Endothelial cell of umbilical vein (primary cell): ENCODE results near the gene TMEM63B. TPM values are rescaled to one million over a fixed set of nuclear protein-coding genes. Genes with fewer than 3 reads are reported as not detected.
A peak's percentile ranks its signal among the peaks of the same experiment; 100 is the strongest.

Source experiments
- BruUV-seq: library from RNA; stranded (reverse); fragments of 400-500 nt; replicated peaks from 2 replicates; lab custom pipeline; 2021; lab: Mats Ljungman, UMichigan
- CTCF ChIA-PET: fragments of 300-600, 350-600 bp; sonication (Branson Sonifier 250); formaldehyde crosslinking; loops from one replicate; lab custom pipeline; 2021; ENCODE audit warnings: antibody characterized with exemption, inconsistent platforms; lab: Charles Lee
- POLR2A ChIA-PET: fragments of 300-600, 350-600 bp; sonication (Branson Sonifier 250); formaldehyde crosslinking; loops from one replicate; lab custom pipeline; 2021; ENCODE audit warnings: antibody characterized with exemption, inconsistent platforms; lab: Charles Lee
- DNase-seq: peaks from one replicate; pipeline ENCODE4 v3.0.0-alpha.2; 2011; ENCODE audit warnings: low read depth, low spot score
- FAIRE-seq: peaks from 2 replicates; lab custom pipeline; 2011; peaks lifted over from hg19 to GRCh38; lab: Jason Lieb, UNC
- H2AFZ ChIP-seq: 2 replicates; pipeline ENCODE4 v1.6.0; 2012; ENCODE audit warnings: low read depth, low read length, control low read depth, inconsistent platforms
- H3K27ac ChIP-seq: 2 replicates; pipeline ENCODE4 v1.5.1; 2011; ENCODE audit warnings: low read depth, mild to moderate bottlenecking, control low read depth, low read length, moderate library complexity; ENCODE audit not compliant: insufficient read depth
- H3K27me3 ChIP-seq, 2 experiments: 2 replicates each; pipeline versions ENCODE4 v1.6.0 to v1.6.1; 2011; ENCODE audit warnings: low read length in 2 of 2, mixed read lengths in 1 of 2; ENCODE audit not compliant: control insufficient read depth in 2 of 2, insufficient read depth in 2 of 2
- H3K36me3 ChIP-seq, 2 experiments: 2 replicates in 1 of 2; 3 replicates in 1 of 2; pipeline ENCODE4 v1.5.1; 2011; ENCODE audit warnings: low read length in 2 of 2, mild to moderate bottlenecking in 1 of 2, moderate library complexity in 1 of 2; ENCODE audit not compliant: control insufficient read depth in 2 of 2, insufficient read depth in 2 of 2; ENCODE audit errors: extremely low read depth in 1 of 2
- H3K4me1 ChIP-seq: 3 replicates; pipeline ENCODE4 v1.5.1; 2011; ENCODE audit warnings: mild to moderate bottlenecking, low read length; ENCODE audit not compliant: control insufficient read depth, insufficient read depth; ENCODE audit errors: extremely low read depth
- H3K4me2 ChIP-seq: 2 replicates; pipeline ENCODE4 v1.6.1; 2011; ENCODE audit warnings: low read length, control low read depth, mixed read lengths; ENCODE audit not compliant: insufficient read depth
- H3K4me3 ChIP-seq, 3 experiments: fragments of 200-600 bp in 1 of 3; sonication (generic), shearing (Covaris generic) in 1 of 3; replicated peaks in 1 of 3; 2 replicates each; pipeline ENCODE4 v1.5.1; 2011 to 2016; ENCODE audit warnings: control low read depth in 3 of 3, low read length in 3 of 3, mild to moderate bottlenecking in 2 of 3, inconsistent platforms in 1 of 3, low read depth in 1 of 3, moderate library complexity in 1 of 3; ENCODE audit not compliant: insufficient read depth in 1 of 3
- H3K79me2 ChIP-seq: 2 replicates; pipeline ENCODE4 v1.6.0; 2012; ENCODE audit warnings: low read length, inconsistent platforms; ENCODE audit not compliant: control insufficient read depth, insufficient read depth
- H3K9ac ChIP-seq: replicated peaks from 2 replicates; pipeline ENCODE3; 2011; ENCODE audit warnings: low read length, control low read depth; ENCODE audit not compliant: insufficient read depth; ENCODE audit errors: extremely low read depth
- H3K9me1 ChIP-seq: replicated peaks from 3 replicates; pipeline ENCODE4 v1.6.0; 2011; ENCODE audit warnings: mild to moderate bottlenecking, low read length; ENCODE audit not compliant: control insufficient read depth, insufficient read depth; ENCODE audit errors: extremely low read depth
- H3K9me3 ChIP-seq: replicated peaks from 2 replicates; pipeline ENCODE4 v1.5.1; 2012; ENCODE audit warnings: low read length, inconsistent platforms; ENCODE audit not compliant: control insufficient read depth, insufficient read depth
- H4K20me1 ChIP-seq: replicated peaks from 2 replicates; pipeline ENCODE3; 2011; ENCODE audit warnings: mild to moderate bottlenecking, low read length; ENCODE audit not compliant: control insufficient read depth, insufficient read depth; ENCODE audit errors: extremely low read depth
- CTCF ChIP-seq, 2 donors: IDR thresholded peaks; 1 replicate in 1 of 2; 2 replicates in 1 of 2; pipeline ENCODE4 v1.5.1; 2011; ENCODE audit warnings: low read length in 2 of 2, mild to moderate bottlenecking in 2 of 2, moderate library complexity in 2 of 2, control low read depth in 1 of 2, inconsistent platforms in 1 of 2, low read depth in 1 of 2; ENCODE audit not compliant: insufficient read depth in 1 of 2; ENCODE audit errors: extremely low read depth in 1 of 2
- EZH2 ChIP-seq: IDR thresholded peaks from 2 replicates; pipeline ENCODE4 v1.6.1; 2012; ENCODE audit warnings: borderline replicate concordance, low read depth, mild to moderate bottlenecking, moderate library complexity, low read length, inconsistent platforms; ENCODE audit not compliant: severe bottlenecking
- FOS ChIP-seq: IDR thresholded peaks from 2 replicates; pipeline ENCODE4 v1.6.1; 2011; ENCODE audit warnings: mild to moderate bottlenecking, low read length, moderate library complexity, borderline replicate concordance; ENCODE audit not compliant: insufficient read depth
- GATA2 ChIP-seq: IDR thresholded peaks from 2 replicates; pipeline ENCODE4 v1.7.0; 2011; ENCODE audit warnings: low read depth, mild to moderate bottlenecking, moderate library complexity, mixed read lengths, low read length; ENCODE audit not compliant: insufficient read length, insufficient read depth
- MAX ChIP-seq: IDR thresholded peaks from 2 replicates; pipeline ENCODE4 v1.6.1; 2011; ENCODE audit not compliant: insufficient read depth, insufficient read length
- MYC ChIP-seq: IDR thresholded peaks from one replicate; pipeline ENCODE4 v1.6.1; 2011; ENCODE audit warnings: mild to moderate bottlenecking, low read depth, low read length
- POLR2A ChIP-seq: IDR thresholded peaks from 2 replicates; pipeline ENCODE4 v1.6.1; 2012; ENCODE audit warnings: low read depth, mild to moderate bottlenecking, control low read depth, low read length
- POLR2AphosphoS5 ChIP-seq: IDR thresholded peaks from 2 replicates; pipeline ENCODE4 v1.6.1; 2012; ENCODE audit warnings: low read depth, mild to moderate bottlenecking, control low read depth, low read length, moderate library complexity; ENCODE audit not compliant: insufficient read depth
- dilution Hi-C: fragments of 300-500 bp; cut with MboI; formaldehyde crosslinking; loops from one replicate; pipeline ENCODE4 v1.15.0; 2019; ENCODE audit warnings: low sequenced_read_pairs; ENCODE audit not compliant: extremely low pct_ligation_motif_present
- intact Hi-C: fragments of 100-400 bp; cut with micrococcal nuclease; formaldehyde crosslinking; loops from one replicate; pipeline ENCODE4 v1.10.0; 2022
- polyA plus RNA-seq, 4 experiments: library from polyadenylated mRNA; depleted of rRNA in 3 of 4; stranded (reverse) in 3 of 4; unstranded in 1 of 4; fragments of >200 nt; gene quantifications; 2 replicates each; pipeline versions ENCODE4 v1.2.1 to v1.2.3, GENCODE V29; 2011 to 2012; ENCODE audit warnings: missing spikeins in 1 of 4
- total RNA-seq: library from RNA; stranded (reverse); gene quantifications from 2 replicates; pipeline ENCODE4 v1.2.3, GENCODE V29; 2021

TMEM63B gene
- total and polyA plus RNA-seq, 2 donors (not counting 3 experiments of a cell fraction or from before 2014, with no cell fraction given), result 49.7 to 56.1 TPM

- no peak overlapping the region for H2AFZ ChIP-seq
- dilution Hi-C loops, result no loop called here
- no peaks in the 10 kb centered on the region for H3K9me3 ChIP-seq
- no peak for DNase-seq
- H3K9me1 ChIP-seq, result no peaks in the 10 kb centered on the region
- no TSS peak for BruUV-seq
- peak overlapping the region; percentile 91 for H3K27ac ChIP-seq
- H3K4me1 ChIP-seq, result peaks cover 42% of the 10 kb centered on the region
- ChIA-PET CTCF (interaction anchor here (0.7 to 5.8 kb wide), 7 partner anchors 9 to 82 kb away, joined by 3 to 84 read pairs (median 4); partner anchors contain the start of genes SLC29A1 and SLC35B2), POLR2A (interaction anchor here (0.6 to 1.2 kb wide), 3 partner anchors 68 to 85 kb away, joined by 3 read pairs; partner anchors contain the start of gene HSP90AB1)
- no peaks in the 10 kb centered on the region for H4K20me1 ChIP-seq
- peak overlapping the region; percentile 36 for H3K9ac ChIP-seq
- peak overlapping the region; percentile 47 for H3K4me2 ChIP-seq
- H3K79me2 ChIP-seq, result no peaks in the 10 kb centered on the region
- no peaks in the 10 kb centered on the region for H3K36me3 ChIP-seq
- no peaks in the 10 kb centered on the region for H3K27me3 ChIP-seq
- FAIRE-seq, result no peak
- TF ChIP-seq MAX (no peak), GATA2 (no peak), FOS (no peak), EZH2 (no peak), CTCF (IDR thresholded peaks at IDR 0.05; ENCODE audit: extremely low read depth in 1 of 2, insufficient read depth in 1 of 2, low read depth in 1 of 2, low read length in 2 of 2) (no peak), MYC (no peak), POLR2A (no peak), POLR2AphosphoS5 (no peak)
- H3K4me3 ChIP-seq, result no peak overlapping the region
- intact Hi-C loops, result loop anchor here (1.0 to 2.0 kb wide), 5 partner anchors 14 to 68 kb away; partner anchors contain the start of gene HSP90AB1
Observed at GRCh38 chr6:44178424-44179071, 51.2 kb downstream of the TMEM63B start.
